Parathyroid adenoma (tissue), 2 donors: ENCODE data around the gene CRACDL.

ENCODE experiments used
- H2AFZ ChIP-seq: fragments of 300-600 bp; sonication (generic); one replicate; pipeline ENCODE4 v1.7.0; 2017; ENCODE audit warnings: antibody characterized with exemption, mild to moderate bottlenecking
- H3K27ac ChIP-seq: fragments of 300-600 bp; sonication (generic); one replicate; pipeline ENCODE4 v1.7.0; 2017
- H3K27me3 ChIP-seq: fragments of 300-600 bp; sonication (generic); one replicate; pipeline ENCODE4 v1.7.0; 2017; ENCODE audit warnings: low read length; ENCODE audit not compliant: control insufficient read depth, insufficient read depth
- H3K36me3 ChIP-seq: fragments of 300-600 bp; sonication (generic); one replicate; pipeline ENCODE4 v1.7.0; 2017; ENCODE audit warnings: low read length; ENCODE audit not compliant: control insufficient read depth, insufficient read depth
- H3K4me1 ChIP-seq: fragments of 300-600 bp; sonication (generic); one replicate; pipeline ENCODE4 v1.7.0; 2017; ENCODE audit warnings: control low read depth
- H3K4me2 ChIP-seq: fragments of 300-600 bp; sonication (generic); one replicate; pipeline ENCODE4 v1.7.0; 2017; ENCODE audit warnings: low read length
- H3K4me3 ChIP-seq: fragments of 300-600 bp; sonication (generic); one replicate; pipeline ENCODE4 v1.7.0; 2017; ENCODE audit warnings: low read depth, low read length
- H3K79me2 ChIP-seq: fragments of 300-600 bp; sonication (generic); one replicate; pipeline ENCODE4 v1.7.0; 2017; ENCODE audit warnings: control low read depth
- H3K9ac ChIP-seq: fragments of 300-600 bp; sonication (generic); one replicate; pipeline ENCODE4 v1.7.0; 2017; ENCODE audit warnings: mild to moderate bottlenecking
- H3K9me3 ChIP-seq: fragments of 300-600 bp; sonication (generic); one replicate; pipeline ENCODE4 v1.7.0; 2017; ENCODE audit warnings: low read length; ENCODE audit not compliant: control insufficient read depth
- CTCF ChIP-seq: fragments of 300-600 bp; sonication (generic); IDR thresholded peaks from one replicate; pipeline ENCODE4 v1.7.0; 2017; ENCODE audit warnings: antibody characterized with exemption, mild to moderate bottlenecking
- donor health status: primary hyperparathyroidism.

CRACDL gene

GRCh38 chr2:98908931-98909316 is 27.1 kb downstream of the CRACDL start:
- H3K9me3 ChIP-seq, result no peaks in the 10 kb centered on the region
- no peak overlapping the region for H3K4me3 ChIP-seq
- peak overlapping the region; percentile 54 for H3K27ac ChIP-seq
- no peaks in the 10 kb centered on the region for H3K79me2 ChIP-seq
- H2AFZ ChIP-seq, result peak overlapping the region; percentile 35
- no peaks in the 10 kb centered on the region for H3K27me3 ChIP-seq
- H3K4me1 ChIP-seq, result peaks cover 18% of the 10 kb centered on the region
- H3K36me3 ChIP-seq, result no peaks in the 10 kb centered on the region
- peak overlapping the region; percentile 18 for H3K4me2 ChIP-seq
- H3K9ac ChIP-seq, result no peak overlapping the region
- TF ChIP-seq CTCF, result no peak

- peaks cover 18% of the 10 kb centered on the region for H3K4me1 ChIP-seq
- H3K27me3 ChIP-seq, result no peaks in the 10 kb centered on the region
- no peaks in the 10 kb centered on the region for H3K79me2 ChIP-seq
- peak overlapping the region; percentile 18 for H3K4me2 ChIP-seq
- H3K9ac ChIP-seq, result no peak overlapping the region
- no peaks in the 10 kb centered on the region for H3K9me3 ChIP-seq
- H3K4me3 ChIP-seq, result no peak overlapping the region
- TF ChIP-seq CTCF, result no peak
- no peaks in the 10 kb centered on the region for H3K36me3 ChIP-seq
- H2AFZ ChIP-seq, result peak overlapping the region; percentile 28
- no peak overlapping the region for H3K27ac ChIP-seq
Measured at GRCh38 chr2:98907966-98908905, 27.8 kb downstream of the CRACDL start.

GRCh38 chr2:98907385-98907784 is 28.6 kb downstream of the CRACDL start:
- no peak for TF ChIP-seq CTCF
- Histone ChIP-seq H2AFZ (no peak overlapping the region), H3K79me2 (no peaks in the 10 kb centered on the region), H3K27me3 (no peaks in the 10 kb centered on the region), H3K9ac (no peak overlapping the region), H3K9me3 (no peaks in the 10 kb centered on the region), H3K36me3 (no peaks in the 10 kb centered on the region), H3K4me1 (peaks cover 18% of the 10 kb centered on the region), H3K4me3 (no peak overlapping the region), H3K27ac (no peak overlapping the region), H3K4me2 (no peak overlapping the region)

- Histone ChIP-seq H3K4me2 (no peak overlapping the region), H2AFZ (no peak overlapping the region), H3K9me3 (no peaks in the 10 kb centered on the region), H3K27me3 (no peaks in the 10 kb centered on the region), H3K4me3 (no peak overlapping the region), H3K4me1 (peaks cover 9% of the 10 kb centered on the region), H3K27ac (no peak overlapping the region), H3K9ac (no peak overlapping the region), H3K36me3 (no peaks in the 10 kb centered on the region), H3K79me2 (no peaks in the 10 kb centered on the region)
- no peak for TF ChIP-seq CTCF
Measured at GRCh38 chr2:98903767-98904485, 32.1 kb downstream of the CRACDL start.
